Smooth muscle cell of the brain vasculature (primary cell): ENCODE measurements around the gene CLCN7.

ENCODE experiments used
- DNase-seq: peaks from one replicate; pipeline ENCODE4 v3.0.0-alpha.2; 2012; ENCODE audit warnings: low read depth, low spot score

CLCN7 gene

GRCh38 chr16:1403036-1403435, 71.8 kb downstream of the CLCN7 start:
- no peak for DNase-seq

GRCh38 chr16:1401758-1402154, 73.1 kb downstream of the CLCN7 start:
- DNase-seq = no peak

GRCh38 chr16:1401061-1401757, 73.6 kb downstream of the CLCN7 start:
- no peak for DNase-seq

- DNase-seq = no peak
These were observed 75.8 kb downstream of the CLCN7 start for GRCh38 chr16:1398826-1399581.

- no peak for DNase-seq
These were observed 76.5 kb downstream of the CLCN7 start for GRCh38 chr16:1398351-1398750.

- no peak for DNase-seq
These were observed 77.0 kb downstream of the CLCN7 start for GRCh38 chr16:1397779-1398178.

GRCh38 chr16:1395444-1396031, 79.3 kb downstream of the CLCN7 start:
- no peak for DNase-seq
